Measurements from ENCODE around the gene HPSE2. TPM values are rescaled to one million over a fixed set of nuclear protein-coding genes. Genes with fewer than 3 reads are reported as not detected.

The HPSE2 gene
- polyA plus RNA-seq, 2 of the 4 experiments (the other 2 are of a cell fraction), result not detected

- no peak overlapping the region for H3K4me3 ChIP-seq
- ATAC-seq (no peak), FAIRE-seq (no peak), DNase-seq (ENCODE audit: low read depth in 1 of 2, low spot score in 1 of 2) (no peak)
- H3K27ac ChIP-seq, result no peak overlapping the region
- no peak overlapping the region for H3K4me2 ChIP-seq
- H3K4me1 ChIP-seq, result no peaks in the 10 kb centered on the region
- CTCF ChIA-PET, result no interaction called here
- no peaks in the 10 kb centered on the region for H3K9me3 ChIP-seq
- peak; percentile 67 for TF ChIP-seq MAFK (IDR thresholded peaks at IDR 0.05; ENCODE audit: partially characterized antibody)
- TF ChIP-seq HOXB5 (CRISPR knock-in tag; IDR thresholded peaks at IDR 0.05), result no peak
- POLR2A ChIA-PET, result no interaction called here
- under 1% methylated on average over 3 of the region's 3 CpGs for WGBS (ENCODE audit: missing lambda C conversion rate)
Measured at GRCh38 chr10:99207340-99207739, 28.3 kb downstream of the HPSE2 start.

- ChIA-PET CTCF (no interaction called here), POLR2A (no interaction called here)
- Histone ChIP-seq H3K4me1 (no peaks in the 10 kb centered on the region), H3K4me3 (no peak overlapping the region), H3K27ac (no peak overlapping the region), H3K9me3 (no peaks in the 10 kb centered on the region), H3K4me2 (no peak overlapping the region)
- no peak for FAIRE-seq
- TF ChIP-seq JUN (IDR thresholded peaks at IDR 0.05) (no peak), RCOR1 (IDR thresholded peaks at IDR 0.05; ENCODE audit: low read depth, low read length) (no peak), CEBPB (IDR thresholded peaks at IDR 0.05) (no peak), RFX5 (IDR thresholded peaks at IDR 0.05) (no peak), REST (IDR thresholded peaks at IDR 0.05) (no peak), NPAS2 (CRISPR knock-in tag; IDR thresholded peaks at IDR 0.05; ENCODE audit: borderline replicate concordance) (no peak), RNF2 (IDR thresholded peaks at IDR 0.05; ENCODE audit: borderline replicate concordance, low read depth) (no peak), HDAC2 (IDR thresholded peaks at IDR 0.05) (no peak), MAZ (IDR thresholded peaks at IDR 0.05; ENCODE audit: borderline replicate concordance, low read depth, low read length) (no peak), MAFK (IDR thresholded peaks at IDR 0.05; ENCODE audit: partially characterized antibody) (no peak), USF2 (IDR thresholded peaks at IDR 0.05) (no peak), CBX2 (IDR thresholded peaks at IDR 0.05; ENCODE audit: borderline replicate concordance, low read depth) (no peak), EHMT2 (IDR thresholded peaks at IDR 0.05; ENCODE audit: low read depth) (no peak), HOXB13 (CRISPR knock-in tag; IDR thresholded peaks at IDR 0.05; ENCODE audit: low read depth) (no peak), NR3C1 (IDR thresholded peaks at IDR 0.05) (no peak)
- DNase-seq (ENCODE audit: low read depth in 1 of 2, low spot score in 1 of 2), result no peak
- WGBS (ENCODE audit: missing lambda C conversion rate), result 36% methylated on average over 2 of the region's 3 CpGs
- no peak for ATAC-seq
Measured at GRCh38 chr10:99203310-99203709, 32.3 kb downstream of the HPSE2 start.

GRCh38 chr10:99172950-99173349 lies 62.7 kb downstream of the HPSE2 start:
- no peak for TF ChIP-seq CBX8 (IDR thresholded peaks at IDR 0.05)
- ATAC-seq, result peak; percentile 43 to 54; a peak in 2 of 6 replicates
- WGBS (ENCODE audit: missing lambda C conversion rate), result 8% methylated on average over 1 of the region's 1 CpG

More at GRCh38 chr10:99172950-99173349, 62.7 kb downstream of the HPSE2 start:
- CTCF ChIA-PET, result interaction anchor here (0.6 to 1.9 kb wide), 5 partner anchors 8 to 706 kb away, joined by 3 to 10 read pairs (median 3); no protein-coding TSS in a partner anchor
- H3K4me3 ChIP-seq, result no peak overlapping the region
- FAIRE-seq (no peak), DNase-seq (ENCODE audit: low read depth in 1 of 2, low spot score in 1 of 2) (no peak)
- H3K4me2 ChIP-seq, result no peak overlapping the region
- POLR2A ChIA-PET, result no interaction called here
- no peak overlapping the region for H3K27ac ChIP-seq
- no peaks in the 10 kb centered on the region for H3K9me3 ChIP-seq
- no peaks in the 10 kb centered on the region for H3K4me1 ChIP-seq

Data from A549 (cell line).